Colonic mucosa (tissue), 4 donors: ENCODE measurements around the gene SERPINB6. TPM values are rescaled to one million over a fixed set of nuclear protein-coding genes. Genes with fewer than 3 reads are reported as not detected.
A peak's percentile ranks its signal among the peaks of the same experiment; 100 is the strongest.

Experiments
- DNase-seq: peaks from one replicate; pipeline ENCODE4 v3.0.0-alpha.2; 2020
- H3K27ac ChIP-seq: fragments of 200-600 bp; one replicate; pipeline ENCODE4 v1.8.0; 2021
- H3K27me3 ChIP-seq: fragments of 200-600 bp; one replicate; pipeline ENCODE4 v1.8.0; 2021
- H3K36me3 ChIP-seq: fragments of 200-600 bp; one replicate; pipeline ENCODE4 v1.8.0; 2021
- H3K4me1 ChIP-seq: fragments of 200-600 bp; one replicate; pipeline ENCODE4 v1.8.0; 2021; ENCODE audit warnings: mild to moderate bottlenecking
- H3K4me3 ChIP-seq: fragments of 200-600 bp; one replicate; pipeline ENCODE4 v1.8.0; 2021
- H3K9ac ChIP-seq, 2 donors: one replicate each; pipeline ENCODE4 v1.7.0; 2013; ENCODE audit warnings: control low read depth in 2 of 2, low read depth in 2 of 2, low read length in 2 of 2
- H3K9me3 ChIP-seq: fragments of 200-600 bp; one replicate; pipeline ENCODE4 v1.8.0; 2021
- CTCF ChIP-seq: fragments of 200-600 bp; IDR thresholded peaks from one replicate; pipeline ENCODE4 v1.8.0; 2022; ENCODE audit warnings: antibody characterized with exemption, mild to moderate bottlenecking
- intact Hi-C: fragments of 100-400 bp; cut with DNase I; formaldehyde crosslinking; loops from one replicate; pipeline ENCODE4 v1.14.1; 2022
- total RNA-seq, 2 donors: library from RNA; stranded (reverse); fragmentation: NEBNext Ultra II Directional in 1 of 2; extraction: Animal tissue kit (Norgen Biotek cat#: 25700) in 1 of 2; gene quantifications; one replicate each; pipeline ENCODE4 v1.2.1, GENCODE V29; 2021
- donor health status: healthy.
- donor health status: DM: no; HTN: no; CAD: no.
- donor health status: DM: no; HTN: no; CAD: no.

Gene SERPINB6
- total RNA-seq, 2 donors from 2014 or later = 139 to 285 TPM

- DNase-seq = no peak
- Histone ChIP-seq H3K9ac (no peak overlapping the region), H3K4me1 (no peaks in the 10 kb centered on the region), H3K27me3 (no peaks in the 10 kb centered on the region), H3K9me3 (no peaks in the 10 kb centered on the region), H3K27ac (no peak overlapping the region), H3K36me3 (no peaks in the 10 kb centered on the region), H3K4me3 (no peak overlapping the region)
- no peak for TF ChIP-seq CTCF
- intact Hi-C loops = no loop called here
These were observed 51.5 kb downstream of the SERPINB6 start for GRCh38 chr6:2919886-2920285.

- H3K4me3 ChIP-seq = no peak overlapping the region
- no peak for TF ChIP-seq CTCF
- H3K27ac ChIP-seq = no peak overlapping the region
- no peaks in the 10 kb centered on the region for H3K27me3 ChIP-seq
- no peak overlapping the region for H3K9ac ChIP-seq
- no peaks in the 10 kb centered on the region for H3K4me1 ChIP-seq
- no peaks in the 10 kb centered on the region for H3K9me3 ChIP-seq
- no peaks in the 10 kb centered on the region for H3K36me3 ChIP-seq
- DNase-seq = peak; percentile 9
- intact Hi-C loops = no loop called here
These were observed 52.0 kb downstream of the SERPINB6 start for GRCh38 chr6:2919401-2919800.

GRCh38 chr6:2918936-2919335, 52.4 kb downstream of the SERPINB6 start:
- H3K36me3 ChIP-seq = no peaks in the 10 kb centered on the region
- H3K4me3 ChIP-seq = no peak overlapping the region
- no peak overlapping the region for H3K9ac ChIP-seq
- H3K9me3 ChIP-seq = no peaks in the 10 kb centered on the region
- H3K27ac ChIP-seq = no peak overlapping the region
- no peaks in the 10 kb centered on the region for H3K4me1 ChIP-seq
- intact Hi-C loops = no loop called here
- no peak for TF ChIP-seq CTCF
- peak; percentile 14 for DNase-seq
- H3K27me3 ChIP-seq = no peaks in the 10 kb centered on the region

GRCh38 chr6:2917801-2918445, 53.4 kb downstream of the SERPINB6 start:
- TF ChIP-seq CTCF = no peak
- no peaks in the 10 kb centered on the region for H3K27me3 ChIP-seq
- peak; percentile 16 for DNase-seq
- H3K36me3 ChIP-seq = no peaks in the 10 kb centered on the region
- H3K9me3 ChIP-seq = no peaks in the 10 kb centered on the region
- H3K4me3 ChIP-seq = no peak overlapping the region
- no peaks in the 10 kb centered on the region for H3K4me1 ChIP-seq
- H3K9ac ChIP-seq = no peak overlapping the region
- intact Hi-C loops = no loop called here
- H3K27ac ChIP-seq = no peak overlapping the region

- Histone ChIP-seq H3K4me3 (no peak overlapping the region), H3K9me3 (no peaks in the 10 kb centered on the region), H3K4me1 (no peaks in the 10 kb centered on the region), H3K27ac (no peak overlapping the region), H3K9ac (no peak overlapping the region), H3K27me3 (no peaks in the 10 kb centered on the region), H3K36me3 (no peaks in the 10 kb centered on the region)
- TF ChIP-seq CTCF = no peak
- peak; percentile 15 for DNase-seq
- intact Hi-C loops = no loop called here
These were observed 54.3 kb downstream of the SERPINB6 start for GRCh38 chr6:2917065-2917464.
